Osteoblast (primary cell): ENCODE results near the gene KIRREL3. TPM values are rescaled to one million over a fixed set of nuclear protein-coding genes. Genes with fewer than 3 reads are reported as not detected.
A peak's percentile ranks its signal among the peaks of the same experiment; 100 is the strongest.

Experiments used
- DNase-seq: peaks from one replicate; pipeline ENCODE4 v3.0.0; 2011; ENCODE audit warnings: low spot score, mixed read lengths; ENCODE audit not compliant: insufficient read length; ENCODE audit errors: missing footprints
- H2AFZ ChIP-seq: 2 replicates; pipeline ENCODE4 v1.6.0; 2011; ENCODE audit warnings: mild to moderate bottlenecking, low read length
- H3K27ac ChIP-seq: 2 replicates; pipeline ENCODE4 v1.5.1; 2011; ENCODE audit warnings: mild to moderate bottlenecking, low read depth, low read length, moderate library complexity
- H3K27me3 ChIP-seq: 2 replicates; pipeline ENCODE4 v1.6.0; 2012; ENCODE audit warnings: mild to moderate bottlenecking, control low read depth, inconsistent platforms, low read length, moderate library complexity; ENCODE audit not compliant: insufficient read depth
- H3K36me3 ChIP-seq: 2 replicates; pipeline ENCODE4 v1.5.1; 2011; ENCODE audit warnings: mild to moderate bottlenecking, low read length, control low read depth, moderate library complexity; ENCODE audit not compliant: insufficient read depth
- H3K4me1 ChIP-seq: 2 replicates; pipeline ENCODE4 v1.5.1; 2011; ENCODE audit warnings: mild to moderate bottlenecking, low read length, control low read depth, moderate library complexity; ENCODE audit not compliant: insufficient read depth
- H3K4me2 ChIP-seq: 2 replicates; pipeline ENCODE4 v1.6.0; 2011; ENCODE audit warnings: mild to moderate bottlenecking, low read length; ENCODE audit not compliant: insufficient read depth
- H3K4me3 ChIP-seq: fragments of 200-600 bp; sonication (generic); 3 replicates; pipeline ENCODE4 v1.5.1; 2012; ENCODE audit warnings: mild to moderate bottlenecking, low read length, inconsistent platforms; ENCODE audit not compliant: insufficient read depth
- H3K79me2 ChIP-seq: 2 replicates; pipeline ENCODE4 v1.6.0; 2012; ENCODE audit warnings: mild to moderate bottlenecking, low read length, control low read depth, inconsistent platforms; ENCODE audit not compliant: insufficient read depth
- H3K9me3 ChIP-seq: 2 replicates; pipeline ENCODE4 v1.5.1; 2011; ENCODE audit warnings: low read depth, low read length, control low read depth
- H4K20me1 ChIP-seq: 2 replicates; pipeline ENCODE4 v1.6.0; 2012; ENCODE audit warnings: mild to moderate bottlenecking, low read length, control low read depth; ENCODE audit not compliant: insufficient read depth
- CTCF ChIP-seq: IDR thresholded peaks from 2 replicates; pipeline ENCODE4 v1.5.1; 2011; ENCODE audit warnings: mild to moderate bottlenecking, low read depth, low read length, moderate library complexity; ENCODE audit errors: extremely low read depth
- total RNA-seq: library from RNA; depleted of rRNA; stranded (reverse); fragments of >200 nt; gene quantifications from 2 replicates; pipeline ENCODE4 v1.2.3, GENCODE V29; 2012

The KIRREL3 gene
- total RNA-seq, 1 donor = 3.6 TPM

GRCh38 chr11:126816645-126817044 is 183.9 kb downstream of the KIRREL3 start:
- DNase-seq = no peak

GRCh38 chr11:126815111-126815510 is 185.5 kb downstream of the KIRREL3 start:
- H3K4me2 ChIP-seq = no peak overlapping the region
- no peak overlapping the region for H3K27ac ChIP-seq
- H3K27me3 ChIP-seq = no peaks in the 10 kb centered on the region
- H4K20me1 ChIP-seq = peaks cover 4% of the 10 kb centered on the region
- TF ChIP-seq CTCF = no peak
- no peak overlapping the region for H3K4me3 ChIP-seq
- no peak overlapping the region for H2AFZ ChIP-seq
- DNase-seq = no peak
- H3K4me1 ChIP-seq = peaks cover 12% of the 10 kb centered on the region
- H3K79me2 ChIP-seq = no peaks in the 10 kb centered on the region
- no peaks in the 10 kb centered on the region for H3K9me3 ChIP-seq
- no peaks in the 10 kb centered on the region for H3K36me3 ChIP-seq

More at GRCh38 chr11:126816645-126817044, 183.9 kb downstream of the KIRREL3 start:
- peak overlapping the region; percentile 1 for H3K4me2 ChIP-seq
- no peaks in the 10 kb centered on the region for H3K9me3 ChIP-seq
- no peak for TF ChIP-seq CTCF
- H3K27me3 ChIP-seq = no peaks in the 10 kb centered on the region
- H2AFZ ChIP-seq = peak overlapping the region; percentile 44
- no peak overlapping the region for H3K27ac ChIP-seq
- no peaks in the 10 kb centered on the region for H3K36me3 ChIP-seq
- H3K79me2 ChIP-seq = no peaks in the 10 kb centered on the region
- no peaks in the 10 kb centered on the region for H4K20me1 ChIP-seq
- peaks cover 12% of the 10 kb centered on the region for H3K4me1 ChIP-seq
- no peak overlapping the region for H3K4me3 ChIP-seq

DNA sequence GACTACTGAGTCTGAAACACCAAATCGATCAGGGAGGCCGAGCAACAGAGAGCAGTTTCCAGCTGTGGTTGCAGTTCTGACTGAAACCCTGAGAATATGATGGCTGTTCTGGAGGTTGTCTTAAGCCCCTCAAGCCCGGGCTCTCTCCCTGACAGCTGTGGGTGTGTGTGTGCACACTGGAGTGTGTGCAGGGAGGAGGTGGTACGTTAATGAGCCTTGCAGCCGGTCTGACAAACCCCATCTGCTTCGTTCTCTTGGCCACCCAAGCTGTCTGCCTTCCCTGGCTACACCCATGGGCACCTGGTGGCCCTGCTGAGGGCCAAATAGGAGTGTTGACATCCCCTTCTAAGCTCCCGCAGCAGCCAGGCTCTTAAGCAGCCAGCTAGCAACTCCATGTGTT is 189.8 kb downstream of the KIRREL3 start:
- H3K4me1 ChIP-seq = peaks cover 6% of the 10 kb centered on the region
- no peaks in the 10 kb centered on the region for H3K36me3 ChIP-seq
- H3K27me3 ChIP-seq = no peaks in the 10 kb centered on the region
- H3K27ac ChIP-seq = no peak overlapping the region
- no peak overlapping the region for H3K4me3 ChIP-seq
- no peaks in the 10 kb centered on the region for H3K79me2 ChIP-seq
- DNase-seq = no peak
- no peak for TF ChIP-seq CTCF
- H3K9me3 ChIP-seq = no peaks in the 10 kb centered on the region
- peaks cover 4% of the 10 kb centered on the region for H4K20me1 ChIP-seq
- no peak overlapping the region for H3K4me2 ChIP-seq
- H2AFZ ChIP-seq = no peak overlapping the region

DNA sequence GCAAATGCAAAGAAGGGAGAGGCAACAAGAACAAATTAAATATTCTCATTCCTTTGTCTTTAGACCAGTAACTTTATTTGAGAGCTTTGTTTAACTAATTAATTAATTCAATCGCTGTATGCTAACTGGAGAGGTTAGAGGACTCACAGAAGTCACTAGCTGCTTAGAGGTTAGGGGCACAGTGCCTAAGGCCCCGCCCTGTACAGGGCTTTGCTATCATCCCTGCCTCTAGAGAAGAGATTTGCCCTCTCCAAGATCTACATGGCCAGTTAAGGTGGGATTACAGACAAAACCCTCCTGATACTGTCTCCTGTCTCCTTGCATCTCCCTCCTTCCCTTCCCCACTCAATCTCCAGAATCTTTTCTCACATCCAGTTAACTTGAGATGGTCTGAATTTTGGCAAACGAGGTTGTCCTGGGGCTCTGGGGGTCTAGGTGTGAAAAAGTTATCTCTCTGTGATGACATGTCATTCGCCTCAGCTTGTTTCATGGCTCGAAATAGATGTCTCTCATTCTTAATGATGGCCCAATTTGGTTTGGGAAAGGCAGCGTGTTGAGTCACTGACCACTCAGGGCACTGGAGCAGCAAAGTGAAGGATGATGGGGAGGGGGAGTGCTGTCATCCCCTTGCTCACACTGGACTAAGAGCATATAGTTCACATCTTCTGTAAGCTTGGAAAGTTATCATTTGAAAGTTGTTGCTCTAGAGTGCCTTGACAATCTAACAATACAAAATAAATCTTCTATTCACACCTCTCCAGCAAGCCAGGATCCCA is 190.9 kb downstream of the KIRREL3 start:
- Histone ChIP-seq H3K4me3 (no peak overlapping the region), H3K4me2 (no peak overlapping the region), H3K9me3 (no peaks in the 10 kb centered on the region), H3K27ac (no peak overlapping the region), H3K36me3 (no peaks in the 10 kb centered on the region), H3K27me3 (no peaks in the 10 kb centered on the region), H2AFZ (no peak overlapping the region), H4K20me1 (peaks cover 4% of the 10 kb centered on the region), H3K4me1 (peaks cover 6% of the 10 kb centered on the region), H3K79me2 (no peaks in the 10 kb centered on the region)
- no peak for DNase-seq
- no peak for TF ChIP-seq CTCF
